ENCODE results near the gene PRMT7.

Gene PRMT7

GRCh38 chr16:68297908-68298307, 12.9 kb upstream of the PRMT7 start:
- no peak for TF ChIP-seq CTCF (IDR thresholded peaks at IDR 0.05; ENCODE audit: insufficient read depth, low read depth, low read length, missing control alignments)
- H3K4me3 ChIP-seq (ENCODE audit: low read depth, low read length), result no peak overlapping the region
- no peak for DNase-seq (ENCODE audit: low read depth)

GRCh38 chr16:68298312-68298711, 12.5 kb upstream of the PRMT7 start:
- no peak for TF ChIP-seq CTCF (IDR thresholded peaks at IDR 0.05; ENCODE audit: insufficient read depth, low read depth, low read length, missing control alignments)
- no peak overlapping the region for H3K4me3 ChIP-seq (ENCODE audit: low read depth, low read length)
- DNase-seq (ENCODE audit: low read depth), result no peak

- DNase-seq (ENCODE audit: low read depth), result no peak
- no peak overlapping the region for H3K4me3 ChIP-seq (ENCODE audit: low read depth, low read length)
- no peak for TF ChIP-seq CTCF (IDR thresholded peaks at IDR 0.05; ENCODE audit: insufficient read depth, low read depth, low read length, missing control alignments)
Measured at GRCh38 chr16:68298907-68299561, 11.8 kb upstream of the PRMT7 start.

GRCh38 chr16:68299571-68300453, 11.0 kb upstream of the PRMT7 start:
- TF ChIP-seq CTCF (IDR thresholded peaks at IDR 0.05; ENCODE audit: insufficient read depth, low read depth, low read length, missing control alignments), result no peak
- no peak for DNase-seq (ENCODE audit: low read depth)
- no peak overlapping the region for H3K4me3 ChIP-seq (ENCODE audit: low read depth, low read length)

GRCh38 chr16:68300734-68301459, 9.9 kb upstream of the PRMT7 start:
- no peak overlapping the region for H3K4me3 ChIP-seq (ENCODE audit: low read depth, low read length)
- no peak for DNase-seq (ENCODE audit: low read depth)
- TF ChIP-seq CTCF (IDR thresholded peaks at IDR 0.05; ENCODE audit: insufficient read depth, low read depth, low read length, missing control alignments), result no peak

- no peak for TF ChIP-seq CTCF (IDR thresholded peaks at IDR 0.05; ENCODE audit: insufficient read depth, low read depth, low read length, missing control alignments)
- DNase-seq (ENCODE audit: low read depth), result no peak
- H3K4me3 ChIP-seq (ENCODE audit: low read depth, low read length), result no peak overlapping the region
Measured at GRCh38 chr16:68306633-68307032, 4.2 kb upstream of the PRMT7 start.

Data from GM12865 (cell line).